HG02623 (cell line): ENCODE data around the gene MROH9.

Experiments used
- ATAC-seq: cut with Tn5 transposase; IDR thresholded peaks from one replicate; pipeline ENCODE4 v1.9.1; 2021; ENCODE audit warnings: moderate library complexity; ENCODE audit not compliant: unreplicated experiment

MROH9 gene

DNA sequence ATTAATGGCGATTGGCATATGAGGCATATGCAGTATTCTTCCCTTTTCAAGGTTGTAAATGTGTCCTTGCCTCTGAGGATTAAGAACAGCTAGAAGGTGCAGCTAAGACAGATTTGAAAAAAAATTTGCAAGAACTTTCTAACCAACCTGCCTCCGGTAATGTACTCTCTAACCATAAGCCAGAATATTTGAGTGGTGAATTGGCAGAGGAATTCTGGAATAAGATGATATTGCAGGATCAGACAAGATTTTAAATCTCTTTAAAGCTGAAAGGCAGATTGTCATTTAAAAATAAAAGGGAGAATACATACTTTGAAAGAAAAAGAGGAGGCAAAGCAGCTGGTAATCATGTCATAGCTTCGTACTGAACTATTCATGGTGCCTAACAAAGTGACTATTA lies 29.2 kb downstream of the MROH9 start:
- no peak for ATAC-seq

DNA sequence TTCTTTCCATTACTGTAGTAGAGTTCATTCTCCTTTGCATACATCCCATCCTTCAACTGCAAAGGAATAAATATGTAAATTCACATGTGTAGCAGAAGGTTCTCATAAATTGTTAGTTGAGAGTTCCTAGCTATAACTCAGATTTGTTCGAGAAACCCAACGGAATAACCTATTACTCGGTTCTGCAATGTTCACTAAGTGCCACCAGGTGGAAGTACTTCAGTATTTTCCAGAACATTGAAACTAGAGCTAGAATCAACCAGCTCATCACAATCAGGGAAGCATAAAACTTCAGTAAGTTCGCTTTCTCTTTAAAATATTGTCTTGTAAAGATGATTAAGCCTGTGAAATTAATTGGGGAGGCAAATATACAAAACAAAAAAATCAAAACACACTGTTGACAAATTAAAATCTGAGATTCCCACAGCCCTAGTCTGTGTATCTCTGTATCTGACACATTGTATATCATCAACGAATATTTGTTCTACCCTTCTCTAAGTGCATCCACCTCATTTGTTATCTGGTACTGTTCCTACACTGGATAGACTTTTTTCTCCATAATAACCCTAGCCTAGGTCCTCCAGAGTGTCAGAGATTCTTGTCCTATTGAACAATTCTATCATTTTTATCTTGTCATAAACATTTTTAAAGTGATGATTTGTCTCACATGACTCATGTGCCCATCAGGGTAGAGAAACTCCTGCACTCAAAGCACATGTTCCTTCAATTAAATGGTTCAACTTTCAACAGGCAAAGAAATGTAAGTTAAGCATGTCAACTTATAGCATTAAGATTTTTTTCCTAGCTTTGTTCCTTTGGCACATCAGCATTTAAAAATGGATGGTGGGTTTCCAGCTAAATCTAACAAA lies 31.9 kb downstream of the MROH9 start:
- no peak for ATAC-seq

DNA sequence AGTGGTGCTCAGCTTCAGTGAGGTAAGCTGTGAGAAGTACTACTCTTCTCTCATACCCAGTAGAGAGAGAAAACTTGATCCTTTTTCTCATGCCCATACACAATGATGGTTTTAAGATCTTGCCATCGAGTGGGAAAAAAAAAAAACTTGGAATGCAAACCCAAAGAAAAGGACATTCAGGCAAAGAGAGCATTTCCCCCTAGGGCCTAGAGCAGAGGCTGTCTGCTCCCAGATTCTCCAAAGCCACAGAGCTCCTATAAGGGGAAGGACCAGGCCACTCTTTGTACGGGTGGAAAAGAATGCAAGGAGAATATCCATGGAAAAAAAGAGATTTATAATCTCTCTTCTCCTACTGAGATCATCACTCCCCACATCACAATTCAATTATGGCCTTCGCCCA lies 34.9 kb downstream of the MROH9 start:
- ATAC-seq = no peak

DNA sequence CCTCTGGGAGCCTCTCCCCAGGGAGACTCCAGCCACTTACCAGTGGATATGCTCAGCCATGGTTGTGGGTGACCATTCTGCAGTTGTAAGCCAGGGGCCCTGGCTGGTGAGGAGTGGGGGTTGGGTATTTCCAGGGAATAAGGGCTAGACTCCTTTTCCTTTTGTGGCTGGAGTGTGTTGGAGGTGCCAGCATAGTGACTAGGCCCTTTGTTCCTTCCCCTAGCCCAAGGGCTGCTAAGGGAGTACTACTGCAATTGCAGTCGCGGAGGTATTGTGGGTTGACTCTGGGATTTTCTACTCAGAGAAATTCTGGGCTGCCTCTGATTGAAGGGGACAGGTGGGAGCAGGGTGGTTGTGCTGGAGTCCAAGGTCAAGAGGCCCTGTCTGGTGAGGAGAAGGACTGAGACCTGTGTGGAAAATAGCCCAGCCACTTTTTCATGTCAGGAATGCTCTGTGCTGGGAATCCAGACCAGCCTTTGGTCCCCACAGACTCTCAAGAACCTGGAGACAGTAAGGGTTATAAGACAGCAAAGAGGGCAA lies 43.1 kb downstream of the MROH9 start:
- no peak for ATAC-seq

GRCh38 chr1:170985406-170985805 lies 50.1 kb downstream of the MROH9 start:
- no peak for ATAC-seq

- ATAC-seq = no peak
These were observed 51.6 kb downstream of the MROH9 start for GRCh38 chr1:170986901-170987300.

- no peak for ATAC-seq
These were observed 52.1 kb downstream of the MROH9 start for GRCh38 chr1:170987424-170987823.

GRCh38 chr1:170993151-170993550 lies 57.8 kb downstream of the MROH9 start:
- ATAC-seq = no peak

GRCh38 chr1:170993717-170994116 lies 58.4 kb downstream of the MROH9 start:
- ATAC-seq = no peak

- no peak for ATAC-seq
These were observed 79.5 kb downstream of the MROH9 start for GRCh38 chr1:171014880-171015279.

DNA sequence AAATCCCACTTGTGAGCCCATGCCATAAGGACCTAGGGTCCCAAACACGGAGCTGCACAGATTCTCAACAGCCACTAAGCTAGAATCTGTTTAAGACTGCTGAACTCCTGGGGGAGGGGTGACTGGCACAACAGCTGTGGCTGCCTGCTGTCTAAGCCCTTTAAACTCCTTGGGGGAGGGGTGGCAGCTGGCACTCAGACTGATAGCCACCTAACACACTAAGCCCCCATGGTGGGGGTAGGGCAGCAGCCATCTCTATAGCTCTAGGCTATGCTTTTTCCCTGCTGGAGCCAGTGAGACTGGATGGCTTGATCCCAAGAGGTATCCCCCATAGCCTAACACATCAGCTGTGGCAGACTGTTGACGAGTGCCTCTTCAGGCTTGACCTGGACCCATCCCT lies 82.1 kb downstream of the MROH9 start:
- no peak for ATAC-seq

GRCh38 chr1:171019971-171020370 lies 84.6 kb downstream of the MROH9 start:
- no peak for ATAC-seq

GRCh38 chr1:171032822-171033702 lies 97.7 kb downstream of the MROH9 start:
- ATAC-seq = no peak

DNA sequence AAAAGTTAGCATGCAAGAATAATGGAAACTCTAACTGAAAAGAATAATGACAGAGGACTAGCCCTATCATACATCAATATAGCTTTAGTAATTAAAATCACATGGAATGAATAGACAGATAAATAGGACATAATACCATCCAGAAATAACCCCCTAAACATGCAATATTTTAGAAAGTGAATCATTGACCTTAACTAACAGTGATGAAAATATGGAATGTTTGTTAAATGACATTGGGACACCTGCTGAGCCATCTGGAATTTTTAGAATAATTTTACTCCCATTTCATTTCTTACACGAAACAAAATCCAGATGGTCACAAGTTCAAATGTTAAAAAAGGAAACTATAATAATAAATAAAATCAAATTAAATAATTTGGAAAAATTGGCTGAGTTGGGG lies 102.3 kb downstream of the MROH9 start:
- ATAC-seq = no peak

GRCh38 chr1:171038284-171038683 lies 103.0 kb downstream of the MROH9 start:
- no peak for ATAC-seq

- no peak for ATAC-seq
These were observed 112.7 kb downstream of the MROH9 start for GRCh38 chr1:171048014-171048413.

GRCh38 chr1:171052977-171053376 lies 117.6 kb downstream of the MROH9 start:
- no peak for ATAC-seq

DNA sequence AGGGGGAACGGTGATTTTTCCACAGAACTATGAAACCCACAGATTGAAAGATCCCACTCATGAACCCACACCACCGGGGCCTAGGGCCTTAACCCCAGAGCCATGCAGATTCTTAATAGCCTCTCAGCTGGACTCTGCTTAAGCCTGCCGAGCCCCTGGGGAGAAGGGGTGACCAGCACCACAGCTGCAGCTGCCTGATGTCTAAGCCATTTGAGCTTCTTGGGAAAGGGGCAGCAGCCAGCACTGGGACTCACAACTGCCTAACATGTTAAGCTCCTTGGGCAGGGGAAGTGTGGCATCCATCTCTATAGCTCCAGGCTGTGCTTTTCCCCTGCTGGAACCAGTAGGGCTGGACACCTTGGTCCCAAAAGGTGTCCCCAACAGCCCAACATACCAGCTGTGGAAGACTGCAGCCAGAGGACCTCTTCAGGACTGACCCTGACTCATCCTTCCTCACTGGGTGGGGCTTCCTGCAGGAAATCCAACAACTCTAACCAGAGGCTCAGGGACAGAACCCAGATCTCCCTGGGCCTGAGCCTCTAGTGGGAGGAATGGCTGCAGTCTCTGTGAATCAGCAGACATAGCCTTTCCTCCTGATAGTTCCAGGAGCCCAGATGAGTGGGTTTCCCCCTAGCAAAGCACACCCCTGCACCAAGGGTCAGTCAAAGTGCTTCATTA lies 120.8 kb downstream of the MROH9 start:
- no peak for ATAC-seq

GRCh38 chr1:171061425-171062143 lies 126.2 kb downstream of the MROH9 start:
- ATAC-seq = no peak

DNA sequence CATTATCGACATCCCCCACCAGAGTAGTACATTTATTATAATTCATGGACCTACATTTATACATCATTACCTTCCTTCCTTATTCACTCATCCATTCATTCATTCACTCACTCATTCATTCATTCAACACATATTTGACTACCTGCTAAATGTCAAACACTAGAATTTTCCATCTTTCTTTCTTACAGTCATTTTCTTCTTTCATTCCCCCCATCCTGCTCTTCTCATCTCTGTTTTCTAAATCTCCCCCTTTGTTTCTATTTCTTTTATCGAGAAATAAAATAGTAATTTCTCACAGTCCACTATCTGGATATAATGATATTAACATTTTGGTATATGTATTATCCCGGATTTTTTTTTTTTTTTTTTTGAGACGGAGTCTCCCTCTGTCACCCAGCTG lies 127.6 kb downstream of the MROH9 start:
- no peak for ATAC-seq

GRCh38 chr1:171075041-171075440 lies 139.7 kb downstream of the MROH9 start:
- ATAC-seq = no peak
